Measurements from ENCODE around the gene PLCZ1. TPM values are rescaled to one million over a fixed set of nuclear protein-coding genes. Genes with fewer than 3 reads are reported as not detected.

Gene PLCZ1
- total and polyA plus RNA-seq, 2 donors (not counting 3 experiments of a cell fraction or from before 2014, with no cell fraction given), result not detected

DNA sequence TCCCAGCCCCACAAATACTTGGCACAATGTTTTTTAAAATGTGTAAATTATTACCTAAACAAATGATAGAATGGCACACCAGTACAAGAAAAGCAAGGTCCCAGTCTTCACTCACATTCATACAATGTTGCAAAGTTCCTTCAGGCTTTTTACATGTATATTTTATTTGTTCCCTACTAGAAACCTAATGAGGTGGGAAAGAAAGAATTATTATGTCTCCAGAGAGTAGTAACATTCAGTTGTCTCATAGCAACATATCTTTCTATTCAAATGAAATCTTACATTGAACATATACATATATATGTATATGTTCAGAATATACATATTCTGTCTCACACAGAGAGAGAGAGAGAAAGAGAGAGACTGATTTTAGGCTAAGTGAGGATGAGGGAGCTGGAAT lies 85.2 kb downstream of the PLCZ1 start:
- TF ChIP-seq POLR2A (IDR thresholded peaks at IDR 0.05; ENCODE audit: low read depth, low read length), result no peak
- TF ChIP-seq MYC (IDR thresholded peaks at IDR 0.05; ENCODE audit: low read depth, low read length), result no peak
- TF ChIP-seq JUN (IDR thresholded peaks at IDR 0.05; ENCODE audit: borderline replicate concordance, insufficient read depth, insufficient read length, low read depth), result no peak
- TF ChIP-seq FOS (IDR thresholded peaks at IDR 0.05; ENCODE audit: borderline replicate concordance, insufficient read depth, low read length), result no peak
- TF ChIP-seq, protein P1, sequence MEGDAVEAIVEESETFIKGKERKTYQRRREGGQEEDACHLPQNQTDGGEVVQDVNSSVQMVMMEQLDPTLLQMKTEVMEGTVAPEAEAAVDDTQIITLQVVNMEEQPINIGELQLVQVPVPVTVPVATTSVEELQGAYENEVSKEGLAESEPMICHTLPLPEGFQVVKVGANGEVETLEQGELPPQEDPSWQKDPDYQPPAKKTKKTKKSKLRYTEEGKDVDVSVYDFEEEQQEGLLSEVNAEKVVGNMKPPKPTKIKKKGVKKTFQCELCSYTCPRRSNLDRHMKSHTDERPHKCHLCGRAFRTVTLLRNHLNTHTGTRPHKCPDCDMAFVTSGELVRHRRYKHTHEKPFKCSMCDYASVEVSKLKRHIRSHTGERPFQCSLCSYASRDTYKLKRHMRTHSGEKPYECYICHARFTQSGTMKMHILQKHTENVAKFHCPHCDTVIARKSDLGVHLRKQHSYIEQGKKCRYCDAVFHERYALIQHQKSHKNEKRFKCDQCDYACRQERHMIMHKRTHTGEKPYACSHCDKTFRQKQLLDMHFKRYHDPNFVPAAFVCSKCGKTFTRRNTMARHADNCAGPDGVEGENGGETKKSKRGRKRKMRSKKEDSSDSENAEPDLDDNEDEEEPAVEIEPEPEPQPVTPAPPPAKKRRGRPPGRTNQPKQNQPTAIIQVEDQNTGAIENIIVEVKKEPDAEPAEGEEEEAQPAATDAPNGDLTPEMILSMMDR (IDR thresholded peaks at IDR 0.05; ENCODE audit: extremely low read depth in 1 of 2, insufficient read depth in 1 of 2, low read depth in 1 of 2, low read length in 2 of 2), result no peak
- TF ChIP-seq POLR2AphosphoS5 (IDR thresholded peaks at IDR 0.05; ENCODE audit: insufficient read depth, low read depth, low read length), result no peak
- TF ChIP-seq EZH2 (IDR thresholded peaks at IDR 0.05; ENCODE audit: borderline replicate concordance, low read depth, low read length, severe bottlenecking), result no peak
- TF ChIP-seq, protein P2, sequence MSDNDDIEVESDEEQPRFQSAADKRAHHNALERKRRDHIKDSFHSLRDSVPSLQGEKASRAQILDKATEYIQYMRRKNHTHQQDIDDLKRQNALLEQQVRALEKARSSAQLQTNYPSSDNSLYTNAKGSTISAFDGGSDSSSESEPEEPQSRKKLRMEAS (IDR thresholded peaks at IDR 0.05; ENCODE audit: insufficient read depth, insufficient read length), result no peak
- TF ChIP-seq GATA2 (IDR thresholded peaks at IDR 0.05; ENCODE audit: insufficient read depth, insufficient read length, low read depth, low read length), result no peak
- no peak overlapping the region for H3K4me3 ChIP-seq (replicated peaks in 1 of 3; ENCODE audit: insufficient read depth in 1 of 3, low read depth in 1 of 3, low read length in 3 of 3)
- no peak overlapping the region for H3K9ac ChIP-seq (replicated peaks; ENCODE audit: extremely low read depth, insufficient read depth, low read length)
- H3K36me3 ChIP-seq (ENCODE audit: control insufficient read depth in 2 of 2, extremely low read depth in 1 of 2, insufficient read depth in 2 of 2, low read length in 2 of 2), result no peaks in the 10 kb centered on the region
- H3K27ac ChIP-seq (ENCODE audit: insufficient read depth, low read depth, low read length), result no peak overlapping the region
- H3K4me1 ChIP-seq (ENCODE audit: control insufficient read depth, extremely low read depth, insufficient read depth, low read length), result no peaks in the 10 kb centered on the region
- FAIRE-seq (no peak), DNase-seq (ENCODE audit: low read depth, low spot score) (no peak)
- H3K9me3 ChIP-seq (replicated peaks; ENCODE audit: control insufficient read depth, insufficient read depth, low read length), result no peaks in the 10 kb centered on the region
- intact Hi-C loops (cut with micrococcal nuclease) (no loop called here), dilution Hi-C loops (cut with MboI; ENCODE audit: extremely low pct_ligation_motif_present, low sequenced_read_pairs) (no loop called here)
- H4K20me1 ChIP-seq (replicated peaks; ENCODE audit: control insufficient read depth, extremely low read depth, insufficient read depth, low read length), result no peaks in the 10 kb centered on the region
- no peak overlapping the region for H2AFZ ChIP-seq (ENCODE audit: low read depth, low read length)
- no peaks in the 10 kb centered on the region for H3K79me2 ChIP-seq (ENCODE audit: control insufficient read depth, insufficient read depth, low read length)
- BruUV-seq (replicated peaks), result no TSS peak
- H3K27me3 ChIP-seq (ENCODE audit: control insufficient read depth in 2 of 2, insufficient read depth in 2 of 2, low read length in 2 of 2), result no peaks in the 10 kb centered on the region
- no peaks in the 10 kb centered on the region for H3K9me1 ChIP-seq (replicated peaks; ENCODE audit: control insufficient read depth, extremely low read depth, insufficient read depth, low read length)
- ChIA-PET POLR2A (no interaction called here), CTCF (no interaction called here)
- H3K4me2 ChIP-seq (ENCODE audit: insufficient read depth, low read length), result no peak overlapping the region
